A549 (cell line): ENCODE results near the gene ADAMTS2.

Experiments
- BHLHE40 ChIP-seq: IDR thresholded peaks from 2 replicates; pipeline ENCODE4 v1.6.1; 2012; ENCODE audit warnings: low read depth, low read length, inconsistent platforms
- HEYL ChIP-seq: fragments of 250-450 bp; sonication (Bioruptor Pico); IDR thresholded peaks from 2 replicates; pipeline ENCODE4 v1.8.0; 2021; ENCODE audit warnings: mild to moderate bottlenecking, moderate library complexity
- JUNB ChIP-seq: fragments of >200 bp; sonication (Bioruptor Twin); formaldehyde crosslinking; IDR thresholded peaks from 2 replicates; pipeline ENCODE4 v1.6.1; 2016
- KDM5A ChIP-seq: fragments of 200-600 bp; sonication (generic); IDR thresholded peaks from 2 replicates; pipeline ENCODE4 v1.6.1; 2016; ENCODE audit warnings: antibody characterized with exemption, mild to moderate bottlenecking
- NPAS2 ChIP-seq: fragments of 250-450 bp; sonication (Bioruptor Pico); IDR thresholded peaks from 2 replicates; pipeline ENCODE4 v1.8.0; 2022; ENCODE audit warnings: mild to moderate bottlenecking, moderate library complexity, borderline replicate concordance
- POLR2A ChIP-seq: IDR thresholded peaks from 2 replicates; pipeline ENCODE4 v1.6.1; 2012; ENCODE audit warnings: mild to moderate bottlenecking, low read length
- RAD21 ChIP-seq, 2 experiments: fragments of >200 bp in 1 of 2; sonication (Bioruptor Twin) in 1 of 2; formaldehyde crosslinking in 1 of 2; IDR thresholded peaks in 1 of 2; conservative IDR thresholded peaks in 1 of 2; 2 replicates in 1 of 2; 3 replicates in 1 of 2; pipeline ENCODE4 v1.6.1; 2012 to 2018; ENCODE audit warnings: inconsistent platforms in 1 of 2
- RNF2 ChIP-seq: fragments of 200-600 bp; sonication (generic); IDR thresholded peaks from 2 replicates; pipeline ENCODE4 v1.6.1; 2016; ENCODE audit warnings: low read depth, mild to moderate bottlenecking, antibody characterized with exemption, moderate library complexity, borderline replicate concordance
- SREBF2 ChIP-seq: fragments of 450-650 bp; IDR thresholded peaks from 2 replicates; pipeline ENCODE4 v1.6.1; 2014; ENCODE audit warnings: mild to moderate bottlenecking, moderate library complexity
- TF ChIP-seq, protein P1 (sequence below): fragments of >200 bp; sonication (Bioruptor Twin); formaldehyde crosslinking; IDR thresholded peaks from 3 replicates; pipeline ENCODE4 v1.5.1; 2016
- TF ChIP-seq, protein P2 (sequence below): IDR thresholded peaks from 2 replicates; pipeline ENCODE4 v1.6.1; 2012

DNA sequence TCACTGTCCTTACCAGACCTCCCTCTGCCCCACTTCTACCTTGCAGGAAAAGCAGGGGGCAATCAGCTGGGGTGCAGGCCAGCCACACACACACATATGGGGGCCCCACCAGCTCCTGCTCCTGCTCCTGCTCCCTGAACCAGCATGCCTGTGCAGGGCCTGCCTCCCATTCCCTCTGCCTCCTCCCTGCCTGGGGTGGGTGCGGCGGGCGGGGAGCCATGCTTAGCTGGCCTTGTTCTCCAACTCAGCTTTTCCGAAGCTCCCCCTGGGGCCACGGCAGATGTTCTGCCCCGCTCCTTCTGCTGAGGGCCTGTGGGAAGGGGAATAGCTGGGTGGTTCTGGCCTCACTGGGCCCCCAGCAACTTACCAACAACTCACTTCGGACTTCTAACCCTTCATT is 195.2 kb downstream of the ADAMTS2 start:
- TF ChIP-seq, protein P1, sequence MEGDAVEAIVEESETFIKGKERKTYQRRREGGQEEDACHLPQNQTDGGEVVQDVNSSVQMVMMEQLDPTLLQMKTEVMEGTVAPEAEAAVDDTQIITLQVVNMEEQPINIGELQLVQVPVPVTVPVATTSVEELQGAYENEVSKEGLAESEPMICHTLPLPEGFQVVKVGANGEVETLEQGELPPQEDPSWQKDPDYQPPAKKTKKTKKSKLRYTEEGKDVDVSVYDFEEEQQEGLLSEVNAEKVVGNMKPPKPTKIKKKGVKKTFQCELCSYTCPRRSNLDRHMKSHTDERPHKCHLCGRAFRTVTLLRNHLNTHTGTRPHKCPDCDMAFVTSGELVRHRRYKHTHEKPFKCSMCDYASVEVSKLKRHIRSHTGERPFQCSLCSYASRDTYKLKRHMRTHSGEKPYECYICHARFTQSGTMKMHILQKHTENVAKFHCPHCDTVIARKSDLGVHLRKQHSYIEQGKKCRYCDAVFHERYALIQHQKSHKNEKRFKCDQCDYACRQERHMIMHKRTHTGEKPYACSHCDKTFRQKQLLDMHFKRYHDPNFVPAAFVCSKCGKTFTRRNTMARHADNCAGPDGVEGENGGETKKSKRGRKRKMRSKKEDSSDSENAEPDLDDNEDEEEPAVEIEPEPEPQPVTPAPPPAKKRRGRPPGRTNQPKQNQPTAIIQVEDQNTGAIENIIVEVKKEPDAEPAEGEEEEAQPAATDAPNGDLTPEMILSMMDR, result no peak
- no peak for TF ChIP-seq SREBF2
- TF ChIP-seq RNF2, result no peak
- TF ChIP-seq POLR2A, result no peak
- no peak for TF ChIP-seq HEYL (CRISPR knock-in tag)
- TF ChIP-seq, protein P2, sequence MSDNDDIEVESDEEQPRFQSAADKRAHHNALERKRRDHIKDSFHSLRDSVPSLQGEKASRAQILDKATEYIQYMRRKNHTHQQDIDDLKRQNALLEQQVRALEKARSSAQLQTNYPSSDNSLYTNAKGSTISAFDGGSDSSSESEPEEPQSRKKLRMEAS, result no peak
- TF ChIP-seq JUNB, result no peak
- TF ChIP-seq RAD21 (conservative IDR thresholded peaks at IDR 0.05 in 1 of 2, IDR thresholded peaks at IDR 0.05 in 1 of 2), result no peak
- TF ChIP-seq NPAS2, result no peak
- TF ChIP-seq BHLHE40, result no peak
- no peak for TF ChIP-seq KDM5A
